HepG2 (cell line): ENCODE results near the gene SPOPL. TPM values are rescaled to one million over a fixed set of nuclear protein-coding genes. Genes with fewer than 3 reads are reported as not detected.

Experiments
- CC2D1A ChIP-seq: sonication (generic); formaldehyde crosslinking; IDR thresholded peaks from 2 replicates; pipeline ENCODE4 v1.8.1; 2023; ENCODE audit warnings: mild to moderate bottlenecking, missing genetic modification reagents
- ERF ChIP-seq: IDR thresholded peaks from 2 replicates; pipeline ENCODE4 v1.6.1; 2018; ENCODE audit warnings: missing biosample characterization, missing genetic modification reagents
- MBD4 ChIP-seq: IDR thresholded peaks from 2 replicates; pipeline ENCODE4 v1.6.1; 2012; ENCODE audit warnings: low read length, inconsistent platforms, borderline replicate concordance
- NR2C2 ChIP-seq: sonication (generic); formaldehyde crosslinking; IDR thresholded peaks from 2 replicates; pipeline ENCODE4 v1.4.0; 2020; ENCODE audit warnings: missing genetic modification reagents, mild to moderate bottlenecking, moderate library complexity, borderline replicate concordance
- RFX5 ChIP-seq: IDR thresholded peaks from 2 replicates; pipeline ENCODE4 v1.6.1; 2011; ENCODE audit warnings: low read depth, low read length, improper control_type of control experiment
- TBP ChIP-seq: sonication (generic); formaldehyde crosslinking; IDR thresholded peaks from 2 replicates; pipeline ENCODE4 v1.5.0; 2020; ENCODE audit warnings: missing genetic modification reagents
- ZFP1 ChIP-seq: IDR thresholded peaks from 2 replicates; pipeline ENCODE4 v1.6.1; 2016
- ZMYM3 ChIP-seq: sonication (generic); formaldehyde crosslinking; IDR thresholded peaks from 2 replicates; pipeline ENCODE4 v1.5.1; 2020; ENCODE audit warnings: mild to moderate bottlenecking, missing genetic modification reagents
- ZNF256 ChIP-seq: sonication (generic); formaldehyde crosslinking; conservative IDR thresholded peaks from 2 replicates; pipeline ENCODE4 v1.4.0; 2020; ENCODE audit warnings: missing genetic modification reagents
- ZNF263 ChIP-seq: sonication (generic); formaldehyde crosslinking; IDR thresholded peaks from 2 replicates; pipeline ENCODE4 v1.4.0; 2020; ENCODE audit warnings: missing genetic modification reagents
- ZNF337 ChIP-seq: sonication (generic); formaldehyde crosslinking; IDR thresholded peaks from 2 replicates; pipeline ENCODE4 v1.5.1; 2020; ENCODE audit warnings: missing genetic modification reagents, low read depth, mild to moderate bottlenecking, borderline replicate concordance
- ZNF557 ChIP-seq: sonication (generic); formaldehyde crosslinking; IDR thresholded peaks from 2 replicates; pipeline ENCODE4 v1.4.0; 2020; ENCODE audit warnings: missing genetic modification reagents
- ZNF570 ChIP-seq: sonication (generic); formaldehyde crosslinking; IDR thresholded peaks from 2 replicates; pipeline ENCODE4 v1.4.0; 2020; ENCODE audit warnings: mild to moderate bottlenecking, missing genetic modification reagents, borderline replicate concordance
- ZNF577 ChIP-seq: sonication (generic); formaldehyde crosslinking; IDR thresholded peaks from 2 replicates; pipeline ENCODE4 v1.4.0; 2020; ENCODE audit warnings: mild to moderate bottlenecking, low read depth, missing genetic modification reagents, borderline replicate concordance
- ZNF615 ChIP-seq: sonication (generic); formaldehyde crosslinking; IDR thresholded peaks from 2 replicates; pipeline ENCODE4 v1.5.0; 2020; ENCODE audit warnings: mild to moderate bottlenecking, missing genetic modification reagents, borderline replicate concordance
- ZNF652 ChIP-seq: IDR thresholded peaks from 2 replicates; pipeline ENCODE4 v1.6.1; 2016; ENCODE audit warnings: low read depth, borderline replicate concordance
- ZNF780A ChIP-seq: sonication (generic); formaldehyde crosslinking; IDR thresholded peaks from 2 replicates; pipeline ENCODE4 v1.8.0; 2022; ENCODE audit warnings: mild to moderate bottlenecking, missing genetic modification reagents, moderate library complexity
- polyA plus RNA-seq, 8 experiments: library from polyadenylated mRNA; depleted of rRNA in 3 of 8; stranded (reverse) in 7 of 8; unstranded in 1 of 8; fragments of >200 nt; fragmentation: Illumina TruSeq in 4 of 8; extraction: Trizol in 4 of 8; gene quantifications; 2 replicates each; pipeline versions ENCODE4 v1.2.1 to v1.2.3, GENCODE V29; 2011 to 2016; ENCODE audit warnings: low read depth in 4 of 8, missing spikeins in 1 of 8, mixed read lengths in 1 of 8; ENCODE audit not compliant: insufficient read depth in 1 of 8
- total RNA-seq, 5 experiments: library from RNA; depleted of rRNA; stranded (reverse); fragments of >200 nt; fragmentation: Illumina TruSeq; extraction: Trizol; gene quantifications; 2 replicates each; pipeline ENCODE4 v1.2.3, GENCODE V29; 2016; ENCODE audit warnings: low read depth in 1 of 5
- TF ChIP-seq, protein P1 (sequence below): sonication (generic); formaldehyde crosslinking; IDR thresholded peaks from 2 replicates; pipeline ENCODE4 v1.5.1; 2020; ENCODE audit warnings: mild to moderate bottlenecking, moderate library complexity, missing genetic modification reagents
- TF ChIP-seq, protein P2 (sequence below), 2 experiments: sonication (generic) in 1 of 2; formaldehyde crosslinking in 1 of 2; IDR thresholded peaks; 2 replicates each; pipeline versions ENCODE4 v1.4.0 to v1.6.1; 2016 to 2020; ENCODE audit warnings: borderline replicate concordance in 1 of 2, low read depth in 1 of 2, mild to moderate bottlenecking in 1 of 2, missing genetic modification reagents in 1 of 2
- TF ChIP-seq, protein P3 (sequence below): sonication (generic); formaldehyde crosslinking; IDR thresholded peaks from 2 replicates; pipeline ENCODE4 v1.4.0; 2020; ENCODE audit warnings: missing genetic modification reagents

The SPOPL gene
- total and polyA plus RNA-seq, 2 of the 13 experiments (the other 11 are each of a cell fraction or from before 2014, with no cell fraction given) = 12.6 to 51.6 TPM

DNA sequence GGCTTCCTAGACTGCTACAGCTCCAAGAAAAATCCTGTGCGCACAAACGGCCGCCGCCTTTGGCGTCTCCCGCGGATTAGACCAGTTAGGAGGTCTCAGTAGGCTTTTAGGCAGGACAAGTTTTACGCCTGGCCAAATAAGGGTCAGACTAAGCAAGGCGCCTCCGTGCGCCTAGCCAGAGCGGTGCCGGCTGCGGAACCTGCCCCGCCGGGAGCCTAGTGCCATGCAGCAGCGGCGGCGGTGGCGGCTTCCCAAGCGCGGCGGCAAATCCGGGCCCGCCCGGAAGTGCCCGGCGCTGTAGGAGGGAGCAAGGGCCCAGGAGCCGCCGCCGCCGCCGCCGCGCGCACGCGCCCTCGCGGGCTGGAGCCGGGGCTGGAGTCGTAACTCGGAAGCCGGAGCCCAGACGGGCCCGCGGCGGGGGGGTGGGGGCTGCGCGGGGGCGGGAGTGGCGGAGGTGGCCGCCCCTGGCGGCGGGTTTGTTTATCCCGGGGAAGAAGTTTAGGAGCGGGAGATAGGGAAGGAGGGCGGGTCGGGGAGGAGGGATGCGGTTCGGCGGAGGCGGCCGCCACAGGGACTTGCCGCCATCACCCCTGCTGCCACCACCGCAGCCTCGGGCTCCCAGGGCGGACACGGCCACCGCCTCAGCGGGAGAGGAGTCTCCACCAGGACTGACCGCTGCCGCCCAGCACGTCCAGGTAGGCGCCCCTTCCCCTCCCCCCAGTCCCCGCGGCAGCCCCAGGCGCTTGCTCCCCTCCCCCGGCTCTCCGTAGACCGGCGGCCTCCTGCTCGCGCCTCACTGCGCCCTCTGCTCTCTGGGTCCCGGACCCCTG, at the start of gene SPOPL (continued):
- peak; percentile 56 for TF ChIP-seq ZMYM3 (CRISPR knock-in tag)
- no peak for TF ChIP-seq ZNF557 (CRISPR knock-in tag)
- TF ChIP-seq, protein P1, sequence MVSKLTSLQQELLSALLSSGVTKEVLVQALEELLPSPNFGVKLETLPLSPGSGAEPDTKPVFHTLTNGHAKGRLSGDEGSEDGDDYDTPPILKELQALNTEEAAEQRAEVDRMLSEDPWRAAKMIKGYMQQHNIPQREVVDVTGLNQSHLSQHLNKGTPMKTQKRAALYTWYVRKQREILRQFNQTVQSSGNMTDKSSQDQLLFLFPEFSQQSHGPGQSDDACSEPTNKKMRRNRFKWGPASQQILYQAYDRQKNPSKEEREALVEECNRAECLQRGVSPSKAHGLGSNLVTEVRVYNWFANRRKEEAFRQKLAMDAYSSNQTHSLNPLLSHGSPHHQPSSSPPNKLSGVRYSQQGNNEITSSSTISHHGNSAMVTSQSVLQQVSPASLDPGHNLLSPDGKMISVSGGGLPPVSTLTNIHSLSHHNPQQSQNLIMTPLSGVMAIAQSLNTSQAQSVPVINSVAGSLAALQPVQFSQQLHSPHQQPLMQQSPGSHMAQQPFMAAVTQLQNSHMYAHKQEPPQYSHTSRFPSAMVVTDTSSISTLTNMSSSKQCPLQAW (CRISPR knock-in tag) = peak; percentile 70; the same call in 1 of the 2 replicates
- TF ChIP-seq ZNF652 (CRISPR knock-in tag) = no peak
- TF ChIP-seq ZNF256 (CRISPR knock-in tag) = no peak
- no peak for TF ChIP-seq ZNF337 (CRISPR knock-in tag)
- TF ChIP-seq TBP (CRISPR knock-in tag) = no peak
- TF ChIP-seq, protein P2, sequence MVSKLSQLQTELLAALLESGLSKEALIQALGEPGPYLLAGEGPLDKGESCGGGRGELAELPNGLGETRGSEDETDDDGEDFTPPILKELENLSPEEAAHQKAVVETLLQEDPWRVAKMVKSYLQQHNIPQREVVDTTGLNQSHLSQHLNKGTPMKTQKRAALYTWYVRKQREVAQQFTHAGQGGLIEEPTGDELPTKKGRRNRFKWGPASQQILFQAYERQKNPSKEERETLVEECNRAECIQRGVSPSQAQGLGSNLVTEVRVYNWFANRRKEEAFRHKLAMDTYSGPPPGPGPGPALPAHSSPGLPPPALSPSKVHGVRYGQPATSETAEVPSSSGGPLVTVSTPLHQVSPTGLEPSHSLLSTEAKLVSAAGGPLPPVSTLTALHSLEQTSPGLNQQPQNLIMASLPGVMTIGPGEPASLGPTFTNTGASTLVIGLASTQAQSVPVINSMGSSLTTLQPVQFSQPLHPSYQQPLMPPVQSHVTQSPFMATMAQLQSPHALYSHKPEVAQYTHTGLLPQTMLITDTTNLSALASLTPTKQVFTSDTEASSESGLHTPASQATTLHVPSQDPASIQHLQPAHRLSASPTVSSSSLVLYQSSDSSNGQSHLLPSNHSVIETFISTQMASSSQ (IDR thresholded peaks at IDR 0.05; ENCODE audit: low read depth) = no peak
- TF ChIP-seq, protein P2 (CRISPR knock-in tag; IDR thresholded peaks at IDR 0.05; ENCODE audit: borderline replicate concordance) = no peak
- TF ChIP-seq ZNF263 (CRISPR knock-in tag) = peak; percentile 62; the same call in 1 of the 2 replicates
- no peak for TF ChIP-seq RFX5
- no peak; the same call in 1 of the 2 replicates for TF ChIP-seq NR2C2 (CRISPR knock-in tag)
- TF ChIP-seq ERF (CRISPR knock-in tag) = peak; percentile 55; the same call in 1 of the 2 replicates
- no peak for TF ChIP-seq MBD4
- TF ChIP-seq ZNF780A = no peak
- TF ChIP-seq, protein P3, sequence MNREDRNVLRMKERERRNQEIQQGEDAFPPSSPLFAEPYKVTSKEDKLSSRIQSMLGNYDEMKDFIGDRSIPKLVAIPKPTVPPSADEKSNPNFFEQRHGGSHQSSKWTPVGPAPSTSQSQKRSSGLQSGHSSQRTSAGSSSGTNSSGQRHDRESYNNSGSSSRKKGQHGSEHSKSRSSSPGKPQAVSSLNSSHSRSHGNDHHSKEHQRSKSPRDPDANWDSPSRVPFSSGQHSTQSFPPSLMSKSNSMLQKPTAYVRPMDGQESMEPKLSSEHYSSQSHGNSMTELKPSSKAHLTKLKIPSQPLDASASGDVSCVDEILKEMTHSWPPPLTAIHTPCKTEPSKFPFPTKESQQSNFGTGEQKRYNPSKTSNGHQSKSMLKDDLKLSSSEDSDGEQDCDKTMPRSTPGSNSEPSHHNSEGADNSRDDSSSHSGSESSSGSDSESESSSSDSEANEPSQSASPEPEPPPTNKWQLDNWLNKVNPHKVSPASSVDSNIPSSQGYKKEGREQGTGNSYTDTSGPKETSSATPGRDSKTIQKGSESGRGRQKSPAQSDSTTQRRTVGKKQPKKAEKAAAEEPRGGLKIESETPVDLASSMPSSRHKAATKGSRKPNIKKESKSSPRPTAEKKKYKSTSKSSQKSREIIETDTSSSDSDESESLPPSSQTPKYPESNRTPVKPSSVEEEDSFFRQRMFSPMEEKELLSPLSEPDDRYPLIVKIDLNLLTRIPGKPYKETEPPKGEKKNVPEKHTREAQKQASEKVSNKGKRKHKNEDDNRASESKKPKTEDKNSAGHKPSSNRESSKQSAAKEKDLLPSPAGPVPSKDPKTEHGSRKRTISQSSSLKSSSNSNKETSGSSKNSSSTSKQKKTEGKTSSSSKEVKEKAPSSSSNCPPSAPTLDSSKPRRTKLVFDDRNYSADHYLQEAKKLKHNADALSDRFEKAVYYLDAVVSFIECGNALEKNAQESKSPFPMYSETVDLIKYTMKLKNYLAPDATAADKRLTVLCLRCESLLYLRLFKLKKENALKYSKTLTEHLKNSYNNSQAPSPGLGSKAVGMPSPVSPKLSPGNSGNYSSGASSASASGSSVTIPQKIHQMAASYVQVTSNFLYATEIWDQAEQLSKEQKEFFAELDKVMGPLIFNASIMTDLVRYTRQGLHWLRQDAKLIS (CRISPR knock-in tag) = 0 out of 2 replicates have a peak, but pooled peaks have one; percentile 37
- no peak for TF ChIP-seq ZNF615 (CRISPR knock-in tag)
- TF ChIP-seq CC2D1A = no peak
- TF ChIP-seq ZNF570 (CRISPR knock-in tag) = no peak
- TF ChIP-seq ZNF577 (CRISPR knock-in tag) = no peak
- TF ChIP-seq ZFP1 (CRISPR knock-in tag) = 0 out of 2 replicates have a peak, but pooled peaks have one; percentile 48
